T-helper 1 cell treated with Interleukin-12 subunit alpha and Interleukin-12 subunit beta and Interleukin-4 antibody, amounts not matched to agents 30 μg/mL and 1 μg/mL, for 36 hours (primary cell): ENCODE results near the gene MSS51.
"Not testable (repeated sequence)": the region's sequence is repeated elsewhere in the genome, so short reads cannot be mapped to it uniquely, and the experiment has no call there.

Source experiments
- H3K27ac Mint-ChIP-seq: one replicate; pipeline ENCODE4 v1.8.0; 2021; ENCODE audit warnings: mild to moderate bottlenecking, mixed read lengths
- H3K27me3 Mint-ChIP-seq: one replicate; pipeline ENCODE4 v1.8.0; 2021; ENCODE audit warnings: low read depth, mixed read lengths
- H3K36me3 Mint-ChIP-seq: one replicate; pipeline ENCODE4 v1.8.0; 2021; ENCODE audit warnings: low read depth, mixed read lengths
- H3K4me1 Mint-ChIP-seq: one replicate; pipeline ENCODE4 v1.8.0; 2021; ENCODE audit warnings: low read depth, mixed read lengths
- H3K4me3 Mint-ChIP-seq: one replicate; pipeline ENCODE4 v1.8.0; 2021; ENCODE audit warnings: mild to moderate bottlenecking, moderate library complexity, mixed read lengths
- H3K9me3 Mint-ChIP-seq: one replicate; pipeline ENCODE4 v1.8.0; 2021; ENCODE audit warnings: mixed read lengths

The MSS51 gene

DNA sequence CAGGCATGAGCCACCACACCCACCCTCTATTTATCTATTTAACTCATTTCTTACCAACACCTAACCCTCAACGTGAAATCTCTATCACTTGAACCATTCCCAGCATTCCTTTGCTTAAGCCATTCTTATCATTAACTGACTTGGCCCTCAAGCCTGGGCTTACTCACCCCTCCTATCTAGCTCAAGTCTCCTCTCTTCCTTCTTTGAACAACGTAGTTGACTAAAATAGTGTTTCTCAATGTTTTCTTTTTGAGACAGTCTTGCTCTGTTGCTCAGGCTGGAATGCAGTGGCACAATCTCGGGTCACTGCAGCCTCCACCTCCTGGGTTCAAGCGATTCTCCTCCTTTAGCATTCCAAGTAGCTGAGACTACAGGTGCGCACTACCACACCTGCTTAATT is 26.5 kb downstream of the MSS51 start:
- Mint-ChIP-seq H3K4me1 (peaks cover 26% of the 10 kb centered on the region), H3K27ac (no peak overlapping the region), H3K4me3 (no peak overlapping the region), H3K36me3 (peaks cover 16% of the 10 kb centered on the region), H3K27me3 (no peaks in the 10 kb centered on the region), H3K9me3 (no peaks in the 10 kb centered on the region)

DNA sequence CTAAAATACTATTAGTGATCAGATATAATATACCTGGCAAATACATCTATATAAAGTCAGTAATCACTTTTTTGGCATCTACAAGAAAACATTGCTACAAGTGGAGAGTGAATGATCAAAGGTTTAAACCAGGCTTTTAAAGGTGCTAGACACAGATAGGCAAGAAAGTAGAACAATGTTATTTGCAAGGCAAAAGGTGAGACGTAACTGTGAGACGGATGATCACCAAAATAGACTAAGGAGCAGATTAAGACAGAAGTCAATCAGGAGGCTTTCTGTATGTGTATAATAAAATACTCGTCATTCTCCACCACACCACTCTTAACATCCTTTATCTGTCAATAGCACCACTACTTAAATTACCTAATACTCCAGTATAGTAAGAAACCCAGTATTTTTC is 27.8 kb downstream of the MSS51 start:
- Mint-ChIP-seq H3K4me1 (peaks cover 21% of the 10 kb centered on the region), H3K36me3 (peaks cover 13% of the 10 kb centered on the region), H3K9me3 (no peaks in the 10 kb centered on the region), H3K27me3 (no peaks in the 10 kb centered on the region), H3K27ac (no peak overlapping the region), H3K4me3 (no peak overlapping the region)

DNA sequence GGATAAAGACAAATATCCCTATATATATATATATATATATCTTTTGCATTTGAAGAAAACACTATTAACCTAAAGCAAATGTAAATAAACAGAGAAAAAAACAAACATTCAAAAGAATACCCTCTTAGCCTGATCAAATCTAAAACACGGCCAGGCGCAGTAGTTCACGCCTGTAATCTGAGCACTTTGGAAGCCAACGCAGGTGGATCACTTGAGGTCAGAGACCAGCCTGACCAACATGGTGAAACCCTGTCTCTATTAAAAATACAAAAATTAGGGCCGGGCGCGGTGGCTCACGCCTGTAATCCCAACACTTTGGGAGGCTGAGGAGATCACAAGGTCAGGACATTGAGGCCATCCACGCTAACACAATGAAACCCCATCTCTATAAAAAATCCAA is 28.7 kb downstream of the MSS51 start:
- Mint-ChIP-seq H3K9me3 (no peaks in the 10 kb centered on the region), H3K27ac (no peak overlapping the region), H3K36me3 (peaks cover 10% of the 10 kb centered on the region), H3K27me3 (no peaks in the 10 kb centered on the region), H3K4me1 (peaks cover 17% of the 10 kb centered on the region), H3K4me3 (no peak overlapping the region)

GRCh38 chr10:73401636-73402035 is 31.7 kb downstream of the MSS51 start:
- Mint-ChIP-seq H3K36me3 (peaks cover 9% of the 10 kb centered on the region), H3K4me1 (peaks cover 3% of the 10 kb centered on the region), H3K27me3 (no peaks in the 10 kb centered on the region), H3K4me3 (no peak overlapping the region), H3K9me3 (no peaks in the 10 kb centered on the region), H3K27ac (no peak overlapping the region)

GRCh38 chr10:73399063-73399462 is 34.3 kb downstream of the MSS51 start:
- no peaks in the 10 kb centered on the region for H3K27me3 Mint-ChIP-seq
- H3K9me3 Mint-ChIP-seq: no peaks in the 10 kb centered on the region
- peaks cover 25% of the 10 kb centered on the region for H3K36me3 Mint-ChIP-seq
- H3K4me1 Mint-ChIP-seq: no peaks in the 10 kb centered on the region
- no peak overlapping the region for H3K4me3 Mint-ChIP-seq
- no peak overlapping the region for H3K27ac Mint-ChIP-seq

DNA sequence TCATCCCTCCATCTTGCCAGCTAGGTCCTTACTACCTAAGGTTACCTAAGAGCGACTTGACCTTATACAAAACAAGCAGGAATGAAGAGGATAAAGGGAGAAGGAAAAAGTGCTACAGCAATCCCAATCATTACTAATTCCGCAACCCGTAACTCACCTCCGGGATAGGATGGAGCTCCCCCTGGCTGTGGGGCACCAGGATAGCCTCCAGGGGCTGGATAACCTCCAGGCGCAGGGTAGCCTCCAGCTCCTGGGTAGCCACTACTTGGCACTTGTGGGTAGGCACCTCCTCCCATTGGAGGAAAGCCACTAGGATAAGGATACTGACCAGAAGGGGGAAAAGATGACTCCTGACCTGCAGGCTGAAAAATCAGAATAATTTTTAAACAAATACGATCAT is 35.3 kb downstream of the MSS51 start:
- H3K36me3 Mint-ChIP-seq: peaks cover 30% of the 10 kb centered on the region
- no peaks in the 10 kb centered on the region for H3K27me3 Mint-ChIP-seq
- H3K27ac Mint-ChIP-seq: no peak overlapping the region
- H3K4me3 Mint-ChIP-seq: no peak overlapping the region
- H3K4me1 Mint-ChIP-seq: peaks cover under 1% of the 10 kb centered on the region
- H3K9me3 Mint-ChIP-seq: no peaks in the 10 kb centered on the region

GRCh38 chr10:73394325-73394724 is 39.0 kb downstream of the MSS51 start:
- not testable (repeated sequence) for H3K27ac Mint-ChIP-seq, H3K27me3 Mint-ChIP-seq, H3K9me3 Mint-ChIP-seq, H3K4me1 Mint-ChIP-seq, H3K4me3 Mint-ChIP-seq
- H3K36me3 Mint-ChIP-seq: peaks cover 45% of the 10 kb centered on the region

GRCh38 chr10:73388228-73388627 is 45.1 kb downstream of the MSS51 start:
- H3K4me1 Mint-ChIP-seq: peaks cover 5% of the 10 kb centered on the region
- no peak overlapping the region for H3K27ac Mint-ChIP-seq
- H3K36me3 Mint-ChIP-seq: peaks cover 51% of the 10 kb centered on the region

GRCh38 chr10:73386583-73386982 is 46.8 kb downstream of the MSS51 start:
- Mint-ChIP-seq H3K36me3 (peaks cover 49% of the 10 kb centered on the region), H3K27ac (no peak overlapping the region), H3K4me1 (peaks cover under 1% of the 10 kb centered on the region), H3K9me3 (no peaks in the 10 kb centered on the region), H3K27me3 (no peaks in the 10 kb centered on the region), H3K4me3 (no peak overlapping the region)

More at GRCh38 chr10:73388228-73388627, 45.1 kb downstream of the MSS51 start:
- Mint-ChIP-seq H3K4me3 (no peak overlapping the region), H3K27me3 (no peaks in the 10 kb centered on the region), H3K9me3 (no peaks in the 10 kb centered on the region)

DNA sequence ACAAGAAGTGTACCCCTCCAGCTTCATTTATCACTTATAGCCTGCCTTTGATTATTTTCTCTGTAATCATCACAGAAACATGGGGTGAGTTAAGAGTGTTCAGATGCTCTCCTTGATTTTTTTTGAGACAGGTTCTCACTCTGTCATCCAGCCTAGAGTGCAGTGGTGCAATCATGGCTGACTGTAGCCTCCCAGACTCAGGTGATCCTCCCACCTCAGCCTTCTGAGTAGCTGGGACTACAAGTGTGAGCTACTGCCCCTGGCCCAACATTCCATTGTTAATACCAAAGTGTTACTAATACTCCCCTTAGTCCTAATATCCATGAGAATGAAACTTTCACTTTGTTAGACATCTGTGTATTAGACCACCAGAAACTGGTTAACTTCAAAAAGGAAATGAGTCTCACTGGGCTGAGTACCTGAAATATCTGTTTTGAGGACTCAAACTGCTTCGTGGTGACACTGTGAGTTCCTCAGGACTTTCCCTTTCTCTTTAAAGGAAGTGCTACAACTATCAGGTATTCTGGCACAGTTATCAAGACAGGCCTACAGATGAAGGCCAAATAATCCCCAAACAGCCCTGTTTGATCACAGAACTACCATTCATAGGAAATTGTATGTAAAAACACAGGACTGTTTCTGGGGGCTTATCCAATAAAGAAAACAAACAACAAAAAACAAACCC is 54.2 kb downstream of the MSS51 start:
- H3K9me3 Mint-ChIP-seq: no peaks in the 10 kb centered on the region
- peak overlapping the region; percentile 74 for H3K27ac Mint-ChIP-seq
- H3K27me3 Mint-ChIP-seq: no peaks in the 10 kb centered on the region
- H3K4me3 Mint-ChIP-seq: peak overlapping the region; percentile 8
- H3K4me1 Mint-ChIP-seq: peaks cover 17% of the 10 kb centered on the region
- H3K36me3 Mint-ChIP-seq: peaks cover 46% of the 10 kb centered on the region

DNA sequence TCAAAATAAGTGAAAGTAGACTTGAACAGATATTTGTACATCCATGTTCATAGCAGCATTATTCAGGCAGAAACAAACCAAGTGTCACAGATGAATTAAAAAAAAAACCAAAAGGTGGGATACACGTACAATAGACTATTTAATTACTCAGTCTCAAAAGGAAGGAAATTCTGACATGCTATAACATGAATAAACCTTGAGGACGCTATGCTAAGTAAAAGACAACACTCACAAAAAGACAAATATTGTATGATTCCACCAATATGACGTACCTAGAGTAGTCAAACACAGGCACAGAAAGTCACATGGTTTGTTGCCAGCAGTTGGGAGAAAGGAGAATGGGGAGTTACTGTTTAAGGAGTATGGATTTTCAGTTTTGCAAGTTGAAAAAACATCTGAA is 56.7 kb downstream of the MSS51 start:
- Mint-ChIP-seq H3K27ac (no peak overlapping the region), H3K36me3 (peaks cover 40% of the 10 kb centered on the region), H3K4me1 (peaks cover 17% of the 10 kb centered on the region), H3K27me3 (no peaks in the 10 kb centered on the region), H3K9me3 (no peaks in the 10 kb centered on the region), H3K4me3 (no peak overlapping the region)
